ENCODE data around the gene BCL10. TPM values are rescaled to one million over a fixed set of nuclear protein-coding genes. Genes with fewer than 3 reads are reported as not detected.
A peak's percentile ranks its signal among the peaks of the same experiment; 100 is the strongest.

Gene BCL10
- total RNA-seq, 1 donor, result 30.4 TPM

- no peak overlapping the region for H3K4me2 ChIP-seq (ENCODE audit: insufficient read depth, low read length)
- no peak overlapping the region for H2AFZ ChIP-seq (ENCODE audit: low read length)
- H4K20me1 ChIP-seq (ENCODE audit: insufficient read depth, low read length), result no peaks in the 10 kb centered on the region
- peaks cover 86% of the 10 kb centered on the region for H3K4me1 ChIP-seq (ENCODE audit: insufficient read depth, low read length)
- DNase-seq (ENCODE audit: insufficient read length, low spot score, missing footprints), result no peak
- no peaks in the 10 kb centered on the region for H3K27me3 ChIP-seq (ENCODE audit: insufficient read depth, low read length)
- peaks cover 55% of the 10 kb centered on the region for H3K36me3 ChIP-seq (ENCODE audit: insufficient read depth, low read length)
- TF ChIP-seq CTCF (IDR thresholded peaks at IDR 0.05; ENCODE audit: extremely low read depth, low read depth, low read length), result no peak
- H3K4me3 ChIP-seq (ENCODE audit: insufficient read depth, low read length), result no peak overlapping the region
- no peaks in the 10 kb centered on the region for H3K9me3 ChIP-seq (ENCODE audit: low read depth, low read length)
- peaks cover 18% of the 10 kb centered on the region for H3K79me2 ChIP-seq (ENCODE audit: insufficient read depth, low read length)
- H3K27ac ChIP-seq (ENCODE audit: low read depth, low read length), result peak overlapping the region; percentile 98
Measured at GRCh38 chr1:85318217-85318616, 41.8 kb upstream of the BCL10 start.

- H3K27me3 ChIP-seq (ENCODE audit: insufficient read depth, low read length), result no peaks in the 10 kb centered on the region
- no peaks in the 10 kb centered on the region for H3K9me3 ChIP-seq (ENCODE audit: low read depth, low read length)
Measured at GRCh38 chr1:85317560-85317959, 41.1 kb upstream of the BCL10 start.

GRCh38 chr1:85316321-85316720 lies 39.9 kb upstream of the BCL10 start:
- Histone ChIP-seq H3K36me3 (ENCODE audit: insufficient read depth, low read length) (peaks cover 44% of the 10 kb centered on the region), H3K4me1 (ENCODE audit: insufficient read depth, low read length) (peaks cover 79% of the 10 kb centered on the region), H3K4me2 (ENCODE audit: insufficient read depth, low read length) (no peak overlapping the region), H3K27ac (ENCODE audit: low read depth, low read length) (peak overlapping the region; percentile 97), H3K27me3 (ENCODE audit: insufficient read depth, low read length) (no peaks in the 10 kb centered on the region), H3K9me3 (ENCODE audit: low read depth, low read length) (no peaks in the 10 kb centered on the region), H2AFZ (ENCODE audit: low read length) (no peak overlapping the region), H3K79me2 (ENCODE audit: insufficient read depth, low read length) (peaks cover 18% of the 10 kb centered on the region), H4K20me1 (ENCODE audit: insufficient read depth, low read length) (no peaks in the 10 kb centered on the region), H3K4me3 (ENCODE audit: insufficient read depth, low read length) (no peak overlapping the region)
- DNase-seq (ENCODE audit: insufficient read length, low spot score, missing footprints), result no peak
- no peak for TF ChIP-seq CTCF (IDR thresholded peaks at IDR 0.05; ENCODE audit: extremely low read depth, low read depth, low read length)

More at GRCh38 chr1:85317560-85317959, 41.1 kb upstream of the BCL10 start:
- Histone ChIP-seq H3K79me2 (ENCODE audit: insufficient read depth, low read length) (peaks cover 18% of the 10 kb centered on the region), H4K20me1 (ENCODE audit: insufficient read depth, low read length) (no peaks in the 10 kb centered on the region), H3K4me3 (ENCODE audit: insufficient read depth, low read length) (no peak overlapping the region), H2AFZ (ENCODE audit: low read length) (no peak overlapping the region), H3K36me3 (ENCODE audit: insufficient read depth, low read length) (peaks cover 50% of the 10 kb centered on the region), H3K4me2 (ENCODE audit: insufficient read depth, low read length) (no peak overlapping the region), H3K27ac (ENCODE audit: low read depth, low read length) (peak overlapping the region; percentile 98), H3K4me1 (ENCODE audit: insufficient read depth, low read length) (peaks cover 84% of the 10 kb centered on the region)
- DNase-seq (ENCODE audit: insufficient read length, low spot score, missing footprints), result no peak
- no peak for TF ChIP-seq CTCF (IDR thresholded peaks at IDR 0.05; ENCODE audit: extremely low read depth, low read depth, low read length)

- Histone ChIP-seq H3K36me3 (ENCODE audit: insufficient read depth, low read length) (peaks cover 44% of the 10 kb centered on the region), H3K4me3 (ENCODE audit: insufficient read depth, low read length) (no peak overlapping the region), H3K4me2 (ENCODE audit: insufficient read depth, low read length) (no peak overlapping the region), H3K27ac (ENCODE audit: low read depth, low read length) (peak overlapping the region; percentile 97), H4K20me1 (ENCODE audit: insufficient read depth, low read length) (no peaks in the 10 kb centered on the region), H3K4me1 (ENCODE audit: insufficient read depth, low read length) (peaks cover 75% of the 10 kb centered on the region), H2AFZ (ENCODE audit: low read length) (no peak overlapping the region), H3K9me3 (ENCODE audit: low read depth, low read length) (no peaks in the 10 kb centered on the region), H3K79me2 (ENCODE audit: insufficient read depth, low read length) (peaks cover 18% of the 10 kb centered on the region), H3K27me3 (ENCODE audit: insufficient read depth, low read length) (no peaks in the 10 kb centered on the region)
- TF ChIP-seq CTCF (IDR thresholded peaks at IDR 0.05; ENCODE audit: extremely low read depth, low read depth, low read length), result no peak
- DNase-seq (ENCODE audit: insufficient read length, low spot score, missing footprints), result no peak
Measured at GRCh38 chr1:85315789-85316188, 39.4 kb upstream of the BCL10 start.

Data from osteoblast (primary cell).